Measurements from ENCODE around the gene PLOD2.

Gene PLOD2

GRCh38 chr3:146040630-146041029 is 120.4 kb downstream of the PLOD2 start:
- Histone ChIP-seq H3K4me3 (ENCODE audit: low read depth, low read length) (no peak overlapping the region), H2BK5ac (ENCODE audit: low read depth, low read length, poor library complexity) (no peak overlapping the region), H2BK120ac (ENCODE audit: insufficient read depth, low read length, poor library complexity) (no peak overlapping the region), H4K12ac (ENCODE audit: low read depth, low read length) (no peak overlapping the region), H3K14ac (ENCODE audit: low read length) (no peak overlapping the region), H3K79me2 (ENCODE audit: control insufficient read depth, insufficient read depth, low read length, poor library complexity) (no peaks in the 10 kb centered on the region), H3K36me3 (ENCODE audit: control insufficient read depth in 1 of 2, insufficient read depth in 2 of 2, low read length in 2 of 2) (no peaks in the 10 kb centered on the region), H2AK5ac (ENCODE audit: low read length) (no peak overlapping the region), H3K23ac (ENCODE audit: low read length) (no peak overlapping the region), H3K9ac (ENCODE audit: low read length) (no peak overlapping the region), H2BK12ac (ENCODE audit: low read length) (no peak overlapping the region), H4K91ac (ENCODE audit: low read depth, low read length) (no peak overlapping the region), H3K27ac (ENCODE audit: low read depth, low read length) (no peak overlapping the region), H3K4me2 (ENCODE audit: low read length) (no peak overlapping the region), H4K8ac (ENCODE audit: low read depth, low read length) (no peak overlapping the region), H3K4ac (ENCODE audit: low read depth, low read length) (no peak overlapping the region), H3K79me1 (ENCODE audit: low read length) (no peaks in the 10 kb centered on the region), H3K4me1 (ENCODE audit: control insufficient read depth in 1 of 2, insufficient read depth in 2 of 2, low read length in 2 of 2) (no peaks in the 10 kb centered on the region), H3K27me3 (ENCODE audit: insufficient read depth, low read length) (no peaks in the 10 kb centered on the region), H3K9me3 (ENCODE audit: insufficient read depth, low read depth, low read length) (no peaks in the 10 kb centered on the region), H3K18ac (ENCODE audit: low read length) (no peak overlapping the region), H2AFZ (ENCODE audit: insufficient read depth, low read length, poor library complexity) (no peak overlapping the region)
- DNase-seq = no peak

- Histone ChIP-seq H3K79me1 (ENCODE audit: low read length) (no peaks in the 10 kb centered on the region), H4K91ac (ENCODE audit: low read depth, low read length) (no peak overlapping the region), H3K9me3 (ENCODE audit: insufficient read depth, low read depth, low read length) (no peaks in the 10 kb centered on the region), H3K23ac (ENCODE audit: low read length) (no peak overlapping the region), H3K4ac (ENCODE audit: low read depth, low read length) (no peak overlapping the region), H3K79me2 (ENCODE audit: control insufficient read depth, insufficient read depth, low read length, poor library complexity) (no peaks in the 10 kb centered on the region), H4K12ac (ENCODE audit: low read depth, low read length) (no peak overlapping the region), H3K4me1 (ENCODE audit: control insufficient read depth in 1 of 2, insufficient read depth in 2 of 2, low read length in 2 of 2) (no peaks in the 10 kb centered on the region), H2BK120ac (ENCODE audit: insufficient read depth, low read length, poor library complexity) (no peak overlapping the region), H2AK5ac (ENCODE audit: low read length) (no peak overlapping the region), H3K14ac (ENCODE audit: low read length) (no peak overlapping the region), H2AFZ (ENCODE audit: insufficient read depth, low read length, poor library complexity) (no peak overlapping the region), H2BK5ac (ENCODE audit: low read depth, low read length, poor library complexity) (no peak overlapping the region), H3K36me3 (ENCODE audit: control insufficient read depth in 1 of 2, insufficient read depth in 2 of 2, low read length in 2 of 2) (no peaks in the 10 kb centered on the region), H3K4me2 (ENCODE audit: low read length) (no peak overlapping the region), H3K9ac (ENCODE audit: low read length) (no peak overlapping the region), H3K27me3 (ENCODE audit: insufficient read depth, low read length) (no peaks in the 10 kb centered on the region), H4K8ac (ENCODE audit: low read depth, low read length) (no peak overlapping the region), H3K4me3 (ENCODE audit: low read depth, low read length) (no peak overlapping the region), H3K18ac (ENCODE audit: low read length) (no peak overlapping the region), H2BK12ac (ENCODE audit: low read length) (no peak overlapping the region), H3K27ac (ENCODE audit: low read depth, low read length) (no peak overlapping the region)
- peak; percentile 36 to 67 for DNase-seq
- no CpG with 5 or more reads among the region's 5 CpGs for WGBS (ENCODE audit: extremely low coverage, insufficient coverage, insufficient read length)
Measured at GRCh38 chr3:146037697-146038096, 123.3 kb downstream of the PLOD2 start.

- no peak overlapping the region for H2BK120ac ChIP-seq (ENCODE audit: insufficient read depth, low read length, poor library complexity)
- H3K27me3 ChIP-seq (ENCODE audit: insufficient read depth, low read length) = no peaks in the 10 kb centered on the region
Measured at GRCh38 chr3:146036281-146036680, 124.7 kb downstream of the PLOD2 start.

GRCh38 chr3:146035366-146035765 is 125.6 kb downstream of the PLOD2 start:
- Histone ChIP-seq H4K12ac (ENCODE audit: low read depth, low read length) (no peak overlapping the region), H3K79me2 (ENCODE audit: control insufficient read depth, insufficient read depth, low read length, poor library complexity) (no peaks in the 10 kb centered on the region), H3K27me3 (ENCODE audit: insufficient read depth, low read length) (no peaks in the 10 kb centered on the region), H2BK120ac (ENCODE audit: insufficient read depth, low read length, poor library complexity) (no peak overlapping the region), H2BK5ac (ENCODE audit: low read depth, low read length, poor library complexity) (no peak overlapping the region), H2AFZ (ENCODE audit: insufficient read depth, low read length, poor library complexity) (no peak overlapping the region), H3K27ac (ENCODE audit: low read depth, low read length) (no peak overlapping the region), H2AK5ac (ENCODE audit: low read length) (no peak overlapping the region), H3K4me3 (ENCODE audit: low read depth, low read length) (no peak overlapping the region), H3K23ac (ENCODE audit: low read length) (no peak overlapping the region), H3K4me2 (ENCODE audit: low read length) (no peak overlapping the region), H3K4ac (ENCODE audit: low read depth, low read length) (no peak overlapping the region), H3K18ac (ENCODE audit: low read length) (no peak overlapping the region), H3K79me1 (ENCODE audit: low read length) (no peaks in the 10 kb centered on the region), H3K4me1 (ENCODE audit: control insufficient read depth in 1 of 2, insufficient read depth in 2 of 2, low read length in 2 of 2) (no peaks in the 10 kb centered on the region), H3K9ac (ENCODE audit: low read length) (no peak overlapping the region), H4K8ac (ENCODE audit: low read depth, low read length) (no peak overlapping the region), H3K36me3 (ENCODE audit: control insufficient read depth in 1 of 2, insufficient read depth in 2 of 2, low read length in 2 of 2) (no peaks in the 10 kb centered on the region), H3K9me3 (ENCODE audit: insufficient read depth, low read depth, low read length) (no peaks in the 10 kb centered on the region), H2BK12ac (ENCODE audit: low read length) (no peak overlapping the region), H4K91ac (ENCODE audit: low read depth, low read length) (no peak overlapping the region), H3K14ac (ENCODE audit: low read length) (no peak overlapping the region)
- WGBS (ENCODE audit: extremely low coverage, insufficient coverage, insufficient read length) = no CpG with 5 or more reads among the region's 5 CpGs
- DNase-seq = peak; percentile 5 to 92

More at GRCh38 chr3:146036281-146036680, 124.7 kb downstream of the PLOD2 start:
- Histone ChIP-seq H3K27ac (ENCODE audit: low read depth, low read length) (no peak overlapping the region), H3K18ac (ENCODE audit: low read length) (no peak overlapping the region), H2AK5ac (ENCODE audit: low read length) (no peak overlapping the region), H3K4me3 (ENCODE audit: low read depth, low read length) (no peak overlapping the region), H3K14ac (ENCODE audit: low read length) (no peak overlapping the region), H3K23ac (ENCODE audit: low read length) (no peak overlapping the region), H3K9ac (ENCODE audit: low read length) (no peak overlapping the region), H2BK12ac (ENCODE audit: low read length) (no peak overlapping the region), H2BK5ac (ENCODE audit: low read depth, low read length, poor library complexity) (no peak overlapping the region), H4K12ac (ENCODE audit: low read depth, low read length) (no peak overlapping the region), H4K91ac (ENCODE audit: low read depth, low read length) (no peak overlapping the region), H3K36me3 (ENCODE audit: control insufficient read depth in 1 of 2, insufficient read depth in 2 of 2, low read length in 2 of 2) (no peaks in the 10 kb centered on the region), H3K4me2 (ENCODE audit: low read length) (no peak overlapping the region), H3K4ac (ENCODE audit: low read depth, low read length) (no peak overlapping the region), H3K9me3 (ENCODE audit: insufficient read depth, low read depth, low read length) (no peaks in the 10 kb centered on the region), H3K4me1 (ENCODE audit: control insufficient read depth in 1 of 2, insufficient read depth in 2 of 2, low read length in 2 of 2) (no peaks in the 10 kb centered on the region), H3K79me1 (ENCODE audit: low read length) (no peaks in the 10 kb centered on the region), H2AFZ (ENCODE audit: insufficient read depth, low read length, poor library complexity) (no peak overlapping the region), H4K8ac (ENCODE audit: low read depth, low read length) (no peak overlapping the region), H3K79me2 (ENCODE audit: control insufficient read depth, insufficient read depth, low read length, poor library complexity) (no peaks in the 10 kb centered on the region)
- DNase-seq = peak; percentile 11 to 43
- WGBS (ENCODE audit: extremely low coverage, insufficient coverage, insufficient read length) = no CpG with 5 or more reads among the region's 1 CpG

- Histone ChIP-seq H3K27ac (ENCODE audit: low read depth, low read length) (no peak overlapping the region), H2AFZ (ENCODE audit: insufficient read depth, low read length, poor library complexity) (no peak overlapping the region), H3K14ac (ENCODE audit: low read length) (no peak overlapping the region), H4K8ac (ENCODE audit: low read depth, low read length) (no peak overlapping the region), H3K27me3 (ENCODE audit: insufficient read depth, low read length) (no peaks in the 10 kb centered on the region), H2BK12ac (ENCODE audit: low read length) (no peak overlapping the region), H3K18ac (ENCODE audit: low read length) (no peak overlapping the region), H3K23ac (ENCODE audit: low read length) (no peak overlapping the region), H3K4me3 (ENCODE audit: low read depth, low read length) (no peak overlapping the region), H3K4me1 (ENCODE audit: control insufficient read depth in 1 of 2, insufficient read depth in 2 of 2, low read length in 2 of 2) (no peaks in the 10 kb centered on the region), H4K12ac (ENCODE audit: low read depth, low read length) (no peak overlapping the region), H2BK5ac (ENCODE audit: low read depth, low read length, poor library complexity) (no peak overlapping the region), H3K4me2 (ENCODE audit: low read length) (no peak overlapping the region), H4K91ac (ENCODE audit: low read depth, low read length) (no peak overlapping the region), H2AK5ac (ENCODE audit: low read length) (no peak overlapping the region), H3K9ac (ENCODE audit: low read length) (no peak overlapping the region), H3K9me3 (ENCODE audit: insufficient read depth, low read depth, low read length) (no peaks in the 10 kb centered on the region), H2BK120ac (ENCODE audit: insufficient read depth, low read length, poor library complexity) (no peak overlapping the region), H3K36me3 (ENCODE audit: control insufficient read depth in 1 of 2, insufficient read depth in 2 of 2, low read length in 2 of 2) (no peaks in the 10 kb centered on the region), H3K79me1 (ENCODE audit: low read length) (no peaks in the 10 kb centered on the region), H3K79me2 (ENCODE audit: control insufficient read depth, insufficient read depth, low read length, poor library complexity) (no peaks in the 10 kb centered on the region), H3K4ac (ENCODE audit: low read depth, low read length) (no peak overlapping the region)
- DNase-seq = no peak
Measured at GRCh38 chr3:146033950-146034349, 127.0 kb downstream of the PLOD2 start.
